WTC11 (cell line): ENCODE data around the gene SVIL. TPM values are rescaled to one million over a fixed set of nuclear protein-coding genes. Genes with fewer than 3 reads are reported as not detected.

Experiments
- ATAC-seq: fragments of 200-7000 bp; cut with Tn5 transposase; 2 replicates; pipeline ENCODE4 v1.10.0; 2021; ENCODE audit warnings: mild to moderate bottlenecking, moderate library complexity
- CTCF ChIA-PET: fragments of 300-600 bp; sonication (Branson Sonifier 250); formaldehyde crosslinking; loops from one replicate; lab custom pipeline; 2021; ENCODE audit warnings: antibody characterized with exemption; lab: Charles Lee
- POLR2A ChIA-PET: fragments of 350-600 bp; sonication (Branson Sonifier 250); formaldehyde crosslinking; loops from one replicate; lab custom pipeline; 2021; ENCODE audit warnings: antibody characterized with exemption; lab: Charles Lee
- DNase-seq: peaks from one replicate; pipeline ENCODE4 v3.0.0; 2021; ENCODE audit warnings: low spot score
- H3K27ac Mint-ChIP-seq: 2 replicates; pipeline ENCODE4 v1.8.0; 2021; ENCODE audit warnings: mixed read lengths
- H3K27me3 Mint-ChIP-seq: 2 replicates; pipeline ENCODE4 v1.8.0; 2021; ENCODE audit warnings: low read depth, mild to moderate bottlenecking, moderate library complexity, mixed read lengths
- H3K36me3 Mint-ChIP-seq: 2 replicates; pipeline ENCODE4 v1.8.0; 2021; ENCODE audit warnings: mixed read lengths
- H3K4me1 Mint-ChIP-seq: 2 replicates; pipeline ENCODE4 v1.8.0; 2022; ENCODE audit warnings: mixed read lengths
- H3K4me3 Mint-ChIP-seq: 2 replicates; pipeline ENCODE4 v1.8.0; 2021; ENCODE audit warnings: mild to moderate bottlenecking, moderate library complexity, mixed read lengths
- H3K9me3 Mint-ChIP-seq: 2 replicates; pipeline ENCODE4 v1.8.0; 2021; ENCODE audit warnings: mixed read lengths
- CREM ChIP-seq: sonication (generic); formaldehyde crosslinking; IDR thresholded peaks from 2 replicates; pipeline ENCODE4 v1.8.1; 2022; ENCODE audit warnings: mild to moderate bottlenecking, missing genetic modification reagents, moderate library complexity
- ESRRA ChIP-seq: sonication (generic); formaldehyde crosslinking; IDR thresholded peaks from 2 replicates; pipeline ENCODE4 v1.8.1; 2022; ENCODE audit warnings: mild to moderate bottlenecking, missing genetic modification reagents, borderline replicate concordance
- GABPB1 ChIP-seq: sonication (generic); formaldehyde crosslinking; IDR thresholded peaks from 2 replicates; pipeline ENCODE4 v1.8.1; 2023; ENCODE audit warnings: mild to moderate bottlenecking, missing genetic modification reagents
- MYBL2 ChIP-seq: sonication (generic); formaldehyde crosslinking; IDR thresholded peaks from 2 replicates; pipeline ENCODE4 v1.8.1; 2023; ENCODE audit warnings: mild to moderate bottlenecking, moderate library complexity, missing genetic modification reagents
- NFE2L1 ChIP-seq: sonication (generic); formaldehyde crosslinking; IDR thresholded peaks from 2 replicates; pipeline ENCODE4 v1.8.1; 2023; ENCODE audit warnings: missing genetic modification reagents
- NFYB ChIP-seq: sonication (generic); formaldehyde crosslinking; conservative IDR thresholded peaks from 2 replicates; pipeline ENCODE4 v1.8.0; 2022; ENCODE audit warnings: low read depth, missing genetic modification reagents
- NR1H2 ChIP-seq: sonication (generic); formaldehyde crosslinking; IDR thresholded peaks from 2 replicates; pipeline ENCODE4 v1.9.0; 2021; ENCODE audit warnings: mild to moderate bottlenecking, moderate library complexity, missing genetic modification reagents
- SMAD3 ChIP-seq: sonication (generic); formaldehyde crosslinking; IDR thresholded peaks from 2 replicates; pipeline ENCODE4 v1.8.0; 2022; ENCODE audit warnings: missing genetic modification reagents, mild to moderate bottlenecking, borderline replicate concordance
- ZBTB21 ChIP-seq: sonication (generic); formaldehyde crosslinking; IDR thresholded peaks from 2 replicates; pipeline ENCODE4 v1.8.1; 2023; ENCODE audit warnings: mild to moderate bottlenecking, missing genetic modification reagents, borderline replicate concordance
- ZNF138 ChIP-seq: sonication (generic); formaldehyde crosslinking; conservative IDR thresholded peaks from 2 replicates; pipeline ENCODE4 v1.8.1; 2022; ENCODE audit warnings: mild to moderate bottlenecking, moderate library complexity, missing genetic modification reagents
- ZNF232 ChIP-seq: sonication (generic); formaldehyde crosslinking; IDR thresholded peaks from 2 replicates; pipeline ENCODE4 v1.8.0; 2022; ENCODE audit warnings: mild to moderate bottlenecking, missing genetic modification reagents
- ZNF423 ChIP-seq: fragments of 250-450 bp; sonication (Bioruptor Pico); IDR thresholded peaks from 2 replicates; pipeline ENCODE4 v2.1.2; 2022; ENCODE audit warnings: mild to moderate bottlenecking, moderate library complexity
- total RNA-seq: library from RNA; stranded (reverse); gene quantifications from 3 replicates; pipeline ENCODE4 v1.2.3, GENCODE V29; 2021
- TF ChIP-seq, protein P1 (sequence below): sonication (generic); formaldehyde crosslinking; IDR thresholded peaks from 2 replicates; pipeline ENCODE4 v1.8.1; 2022; ENCODE audit warnings: low read depth, missing genetic modification reagents, borderline replicate concordance
- TF ChIP-seq, protein P2 (sequence below): fragments of 250-450 bp; sonication (Bioruptor Pico); IDR thresholded peaks from 2 replicates; pipeline ENCODE4 v1.9.0; 2021; ENCODE audit warnings: moderate library complexity, mild to moderate bottlenecking, inconsistent platforms, borderline replicate concordance
- TF ChIP-seq, protein P3 (sequence below): sonication (generic); formaldehyde crosslinking; IDR thresholded peaks from 2 replicates; pipeline ENCODE4 v1.8.1; 2023; ENCODE audit warnings: mild to moderate bottlenecking, missing genetic modification reagents, moderate library complexity
- TF ChIP-seq, protein P4 (sequence below): fragments of 250-450 bp; sonication (Bioruptor Pico); IDR thresholded peaks from 2 replicates; pipeline ENCODE4 v1.9.0; 2021; ENCODE audit warnings: mild to moderate bottlenecking
- TF ChIP-seq, protein P5 (sequence below): sonication (generic); formaldehyde crosslinking; IDR thresholded peaks from 2 replicates; pipeline ENCODE4 v1.8.0; 2022; ENCODE audit warnings: missing genetic modification reagents
- TF ChIP-seq, protein P6 (sequence below): sonication (generic); formaldehyde crosslinking; IDR thresholded peaks from 2 replicates; pipeline ENCODE4 v1.8.0; 2023; ENCODE audit warnings: mild to moderate bottlenecking, missing genetic modification reagents

The SVIL gene
- total RNA-seq, 1 experiment from 2014 or later, result 27.1 TPM

DNA sequence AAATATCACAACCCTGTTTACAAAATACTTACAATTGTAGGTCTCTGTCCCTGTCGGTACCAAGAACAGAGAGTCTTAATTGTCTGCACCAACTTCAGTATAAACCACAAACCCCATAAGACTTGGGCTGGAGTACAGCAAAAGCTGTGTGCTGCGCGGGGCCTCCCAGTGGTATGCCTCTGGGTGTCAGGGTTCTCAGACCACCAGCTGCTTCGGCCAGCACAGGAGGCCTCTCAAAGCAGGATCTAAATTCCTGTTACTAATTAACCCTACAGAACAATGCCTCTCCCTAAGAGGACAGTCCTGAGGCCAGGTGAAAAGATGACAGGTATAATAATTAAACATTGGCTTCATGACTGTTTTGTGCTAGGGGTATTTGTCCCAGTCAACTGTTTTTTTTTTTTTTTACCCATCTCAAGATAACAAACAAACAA lies 957 bp upstream of the SVIL start:
- POLR2A ChIA-PET, result no interaction called here
- DNase-seq (peak; percentile 43), ATAC-seq (peak; percentile 62)
- Mint-ChIP-seq H3K36me3 (peaks cover 20% of the 10 kb centered on the region), H3K9me3 (peaks cover 6% of the 10 kb centered on the region), H3K27ac (peak overlapping the region; percentile 90), H3K4me1 (peaks cover 48% of the 10 kb centered on the region), H3K27me3 (no peaks in the 10 kb centered on the region), H3K4me3 (peak overlapping the region; percentile 34; the same call in 1 of the 2 replicates)
- TF ChIP-seq NFYB (CRISPR knock-in tag) (no peak), ZNF423 (CRISPR knock-in tag) (peak; percentile 87), NFE2L1 (CRISPR knock-in tag) (no peak)
- CTCF ChIA-PET, result interaction anchor here (0.8 to 2.7 kb wide), 4 partner anchors 8 to 101 kb away, joined by 3 to 21 read pairs (median 4); no protein-coding TSS in a partner anchor

DNA sequence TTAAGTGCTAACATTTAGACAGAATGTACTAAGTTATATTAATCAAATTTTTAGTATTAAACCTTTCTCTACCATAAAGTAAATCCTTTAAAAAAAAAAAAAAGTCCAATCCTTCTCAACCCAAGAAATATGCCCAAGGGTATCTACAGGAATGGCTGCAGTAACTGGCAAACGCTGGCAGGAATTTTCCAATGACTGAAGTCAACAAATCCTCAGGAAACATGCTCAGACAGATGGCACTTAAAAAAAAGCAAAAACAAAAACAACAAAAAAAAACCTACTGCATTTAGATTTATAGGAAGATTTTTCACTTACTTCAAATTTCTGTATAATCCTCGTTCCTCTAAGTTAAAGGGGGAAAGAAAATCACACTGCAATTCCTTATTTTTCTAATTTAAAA lies 666 bp downstream of the SVIL start:
- Mint-ChIP-seq H3K27ac (peak overlapping the region; percentile 89), H3K36me3 (peaks cover 11% of the 10 kb centered on the region), H3K4me1 (peaks cover 56% of the 10 kb centered on the region), H3K4me3 (peak overlapping the region; percentile 47), H3K9me3 (peaks cover 6% of the 10 kb centered on the region), H3K27me3 (no peaks in the 10 kb centered on the region)
- CTCF ChIA-PET, result interaction anchor here (1.0 to 2.7 kb wide), 5 partner anchors 10 to 108 kb away, joined by 3 to 21 read pairs (median 3); no protein-coding TSS in a partner anchor
- ATAC-seq (no peak), DNase-seq (no peak)
- POLR2A ChIA-PET, result interaction anchor here (0.6 kb wide), 1 partner anchor 48 kb away, joined by 3 read pairs; no protein-coding TSS in a partner anchor
- no peak for TF ChIP-seq SMAD3 (CRISPR knock-in tag)

DNA sequence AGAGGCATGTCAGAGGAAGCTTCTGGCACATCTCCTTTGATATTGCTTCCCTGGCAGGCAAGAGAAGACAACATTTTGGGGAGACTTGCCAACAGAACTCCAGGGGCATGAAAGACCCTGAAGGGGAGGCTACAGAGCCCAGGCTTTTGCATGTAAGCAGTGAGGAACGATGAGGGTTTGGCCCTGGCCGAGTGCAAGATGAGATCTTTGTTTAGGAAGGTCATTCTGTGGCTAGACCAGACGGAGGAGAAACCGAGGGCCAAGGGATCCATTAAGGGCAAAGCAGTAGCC lies 3.8 kb downstream of the SVIL start:
- no peak for DNase-seq
- Mint-ChIP-seq H3K9me3 (no peaks in the 10 kb centered on the region), H3K36me3 (peaks cover 3% of the 10 kb centered on the region), H3K27me3 (no peaks in the 10 kb centered on the region), H3K4me1 (peaks cover 55% of the 10 kb centered on the region), H3K4me3 (no peak overlapping the region), H3K27ac (peak overlapping the region; percentile 80)
- ChIA-PET CTCF (no interaction called here), POLR2A (no interaction called here)
- ATAC-seq, result no peak
- TF ChIP-seq, protein P1, sequence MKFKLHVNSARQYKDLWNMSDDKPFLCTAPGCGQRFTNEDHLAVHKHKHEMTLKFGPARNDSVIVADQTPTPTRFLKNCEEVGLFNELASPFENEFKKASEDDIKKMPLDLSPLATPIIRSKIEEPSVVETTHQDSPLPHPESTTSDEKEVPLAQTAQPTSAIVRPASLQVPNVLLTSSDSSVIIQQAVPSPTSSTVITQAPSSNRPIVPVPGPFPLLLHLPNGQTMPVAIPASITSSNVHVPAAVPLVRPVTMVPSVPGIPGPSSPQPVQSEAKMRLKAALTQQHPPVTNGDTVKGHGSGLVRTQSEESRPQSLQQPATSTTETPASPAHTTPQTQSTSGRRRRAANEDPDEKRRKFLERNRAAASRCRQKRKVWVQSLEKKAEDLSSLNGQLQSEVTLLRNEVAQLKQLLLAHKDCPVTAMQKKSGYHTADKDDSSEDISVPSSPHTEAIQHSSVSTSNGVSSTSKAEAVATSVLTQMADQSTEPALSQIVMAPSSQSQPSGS, result no peak
- TF ChIP-seq, protein P2, sequence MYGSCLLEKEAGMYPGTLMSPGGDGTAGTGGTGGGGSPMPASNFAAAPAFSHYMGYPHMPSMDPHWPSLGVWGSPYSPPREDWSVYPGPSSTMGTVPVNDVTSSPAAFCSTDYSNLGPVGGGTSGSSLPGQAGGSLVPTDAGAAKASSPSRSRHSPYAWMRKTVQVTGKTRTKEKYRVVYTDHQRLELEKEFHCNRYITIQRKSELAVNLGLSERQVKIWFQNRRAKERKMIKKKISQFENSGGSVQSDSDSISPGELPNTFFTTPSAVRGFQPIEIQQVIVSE (CRISPR knock-in tag), result no peak
- TF ChIP-seq, protein P3, sequence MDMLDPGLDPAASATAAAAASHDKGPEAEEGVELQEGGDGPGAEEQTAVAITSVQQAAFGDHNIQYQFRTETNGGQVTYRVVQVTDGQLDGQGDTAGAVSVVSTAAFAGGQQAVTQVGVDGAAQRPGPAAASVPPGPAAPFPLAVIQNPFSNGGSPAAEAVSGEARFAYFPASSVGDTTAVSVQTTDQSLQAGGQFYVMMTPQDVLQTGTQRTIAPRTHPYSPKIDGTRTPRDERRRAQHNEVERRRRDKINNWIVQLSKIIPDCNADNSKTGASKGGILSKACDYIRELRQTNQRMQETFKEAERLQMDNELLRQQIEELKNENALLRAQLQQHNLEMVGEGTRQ (CRISPR knock-in tag), result no peak
- TF ChIP-seq, protein P4, sequence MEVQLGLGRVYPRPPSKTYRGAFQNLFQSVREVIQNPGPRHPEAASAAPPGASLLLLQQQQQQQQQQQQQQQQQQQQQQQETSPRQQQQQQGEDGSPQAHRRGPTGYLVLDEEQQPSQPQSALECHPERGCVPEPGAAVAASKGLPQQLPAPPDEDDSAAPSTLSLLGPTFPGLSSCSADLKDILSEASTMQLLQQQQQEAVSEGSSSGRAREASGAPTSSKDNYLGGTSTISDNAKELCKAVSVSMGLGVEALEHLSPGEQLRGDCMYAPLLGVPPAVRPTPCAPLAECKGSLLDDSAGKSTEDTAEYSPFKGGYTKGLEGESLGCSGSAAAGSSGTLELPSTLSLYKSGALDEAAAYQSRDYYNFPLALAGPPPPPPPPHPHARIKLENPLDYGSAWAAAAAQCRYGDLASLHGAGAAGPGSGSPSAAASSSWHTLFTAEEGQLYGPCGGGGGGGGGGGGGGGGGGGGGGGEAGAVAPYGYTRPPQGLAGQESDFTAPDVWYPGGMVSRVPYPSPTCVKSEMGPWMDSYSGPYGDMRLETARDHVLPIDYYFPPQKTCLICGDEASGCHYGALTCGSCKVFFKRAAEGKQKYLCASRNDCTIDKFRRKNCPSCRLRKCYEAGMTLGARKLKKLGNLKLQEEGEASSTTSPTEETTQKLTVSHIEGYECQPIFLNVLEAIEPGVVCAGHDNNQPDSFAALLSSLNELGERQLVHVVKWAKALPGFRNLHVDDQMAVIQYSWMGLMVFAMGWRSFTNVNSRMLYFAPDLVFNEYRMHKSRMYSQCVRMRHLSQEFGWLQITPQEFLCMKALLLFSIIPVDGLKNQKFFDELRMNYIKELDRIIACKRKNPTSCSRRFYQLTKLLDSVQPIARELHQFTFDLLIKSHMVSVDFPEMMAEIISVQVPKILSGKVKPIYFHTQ (CRISPR knock-in tag), result no peak
- TF ChIP-seq ZNF138 (CRISPR knock-in tag) (no peak), MYBL2 (CRISPR knock-in tag) (no peak), CREM (CRISPR knock-in tag) (no peak), ZNF232 (CRISPR knock-in tag) (no peak), GABPB1 (CRISPR knock-in tag) (no peak), ZBTB21 (no peak), NR1H2 (CRISPR knock-in tag) (no peak), ESRRA (CRISPR knock-in tag) (no peak)
- TF ChIP-seq, protein P5, sequence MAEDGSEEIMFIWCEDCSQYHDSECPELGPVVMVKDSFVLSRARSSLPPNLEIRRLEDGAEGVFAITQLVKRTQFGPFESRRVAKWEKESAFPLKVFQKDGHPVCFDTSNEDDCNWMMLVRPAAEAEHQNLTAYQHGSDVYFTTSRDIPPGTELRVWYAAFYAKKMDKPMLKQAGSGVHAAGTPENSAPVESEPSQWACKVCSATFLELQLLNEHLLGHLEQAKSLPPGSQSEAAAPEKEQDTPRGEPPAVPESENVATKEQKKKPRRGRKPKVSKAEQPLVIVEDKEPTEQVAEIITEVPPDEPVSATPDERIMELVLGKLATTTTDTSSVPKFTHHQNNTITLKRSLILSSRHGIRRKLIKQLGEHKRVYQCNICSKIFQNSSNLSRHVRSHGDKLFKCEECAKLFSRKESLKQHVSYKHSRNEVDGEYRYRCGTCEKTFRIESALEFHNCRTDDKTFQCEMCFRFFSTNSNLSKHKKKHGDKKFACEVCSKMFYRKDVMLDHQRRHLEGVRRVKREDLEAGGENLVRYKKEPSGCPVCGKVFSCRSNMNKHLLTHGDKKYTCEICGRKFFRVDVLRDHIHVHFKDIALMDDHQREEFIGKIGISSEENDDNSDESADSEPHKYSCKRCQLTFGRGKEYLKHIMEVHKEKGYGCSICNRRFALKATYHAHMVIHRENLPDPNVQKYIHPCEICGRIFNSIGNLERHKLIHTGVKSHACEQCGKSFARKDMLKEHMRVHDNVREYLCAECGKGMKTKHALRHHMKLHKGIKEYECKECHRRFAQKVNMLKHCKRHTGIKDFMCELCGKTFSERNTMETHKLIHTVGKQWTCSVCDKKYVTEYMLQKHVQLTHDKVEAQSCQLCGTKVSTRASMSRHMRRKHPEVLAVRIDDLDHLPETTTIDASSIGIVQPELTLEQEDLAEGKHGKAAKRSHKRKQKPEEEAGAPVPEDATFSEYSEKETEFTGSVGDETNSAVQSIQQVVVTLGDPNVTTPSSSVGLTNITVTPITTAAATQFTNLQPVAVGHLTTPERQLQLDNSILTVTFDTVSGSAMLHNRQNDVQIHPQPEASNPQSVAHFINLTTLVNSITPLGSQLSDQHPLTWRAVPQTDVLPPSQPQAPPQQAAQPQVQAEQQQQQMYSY, result no peak
- TF ChIP-seq, protein P6, sequence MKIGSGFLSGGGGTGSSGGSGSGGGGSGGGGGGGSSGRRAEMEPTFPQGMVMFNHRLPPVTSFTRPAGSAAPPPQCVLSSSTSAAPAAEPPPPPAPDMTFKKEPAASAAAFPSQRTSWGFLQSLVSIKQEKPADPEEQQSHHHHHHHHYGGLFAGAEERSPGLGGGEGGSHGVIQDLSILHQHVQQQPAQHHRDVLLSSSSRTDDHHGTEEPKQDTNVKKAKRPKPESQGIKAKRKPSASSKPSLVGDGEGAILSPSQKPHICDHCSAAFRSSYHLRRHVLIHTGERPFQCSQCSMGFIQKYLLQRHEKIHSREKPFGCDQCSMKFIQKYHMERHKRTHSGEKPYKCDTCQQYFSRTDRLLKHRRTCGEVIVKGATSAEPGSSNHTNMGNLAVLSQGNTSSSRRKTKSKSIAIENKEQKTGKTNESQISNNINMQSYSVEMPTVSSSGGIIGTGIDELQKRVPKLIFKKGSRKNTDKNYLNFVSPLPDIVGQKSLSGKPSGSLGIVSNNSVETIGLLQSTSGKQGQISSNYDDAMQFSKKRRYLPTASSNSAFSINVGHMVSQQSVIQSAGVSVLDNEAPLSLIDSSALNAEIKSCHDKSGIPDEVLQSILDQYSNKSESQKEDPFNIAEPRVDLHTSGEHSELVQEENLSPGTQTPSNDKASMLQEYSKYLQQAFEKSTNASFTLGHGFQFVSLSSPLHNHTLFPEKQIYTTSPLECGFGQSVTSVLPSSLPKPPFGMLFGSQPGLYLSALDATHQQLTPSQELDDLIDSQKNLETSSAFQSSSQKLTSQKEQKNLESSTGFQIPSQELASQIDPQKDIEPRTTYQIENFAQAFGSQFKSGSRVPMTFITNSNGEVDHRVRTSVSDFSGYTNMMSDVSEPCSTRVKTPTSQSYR (CRISPR knock-in tag), result no peak
